Measurements from ENCODE around the gene PPIP5K1.

DNA sequence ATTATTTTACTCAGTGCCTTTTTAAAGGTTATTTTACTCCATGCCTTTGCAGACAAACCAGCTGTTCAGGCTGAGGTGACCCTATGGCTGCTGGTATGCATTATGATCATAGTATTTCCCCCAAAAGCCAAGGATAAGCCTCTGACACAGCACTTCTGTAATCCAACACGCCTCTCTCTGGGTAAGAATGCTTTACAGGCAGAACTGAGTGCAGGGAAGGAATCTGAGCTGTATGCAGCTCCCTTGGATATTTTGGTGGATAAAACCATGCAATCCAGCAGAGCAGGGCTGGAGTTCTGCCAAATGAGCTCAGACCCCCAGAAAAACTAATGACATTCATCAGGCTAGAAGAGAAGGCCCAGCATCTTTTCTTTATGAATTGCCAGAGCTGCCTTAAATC, 84.3 kb downstream of the PPIP5K1 start:
- TF ChIP-seq, protein P1, sequence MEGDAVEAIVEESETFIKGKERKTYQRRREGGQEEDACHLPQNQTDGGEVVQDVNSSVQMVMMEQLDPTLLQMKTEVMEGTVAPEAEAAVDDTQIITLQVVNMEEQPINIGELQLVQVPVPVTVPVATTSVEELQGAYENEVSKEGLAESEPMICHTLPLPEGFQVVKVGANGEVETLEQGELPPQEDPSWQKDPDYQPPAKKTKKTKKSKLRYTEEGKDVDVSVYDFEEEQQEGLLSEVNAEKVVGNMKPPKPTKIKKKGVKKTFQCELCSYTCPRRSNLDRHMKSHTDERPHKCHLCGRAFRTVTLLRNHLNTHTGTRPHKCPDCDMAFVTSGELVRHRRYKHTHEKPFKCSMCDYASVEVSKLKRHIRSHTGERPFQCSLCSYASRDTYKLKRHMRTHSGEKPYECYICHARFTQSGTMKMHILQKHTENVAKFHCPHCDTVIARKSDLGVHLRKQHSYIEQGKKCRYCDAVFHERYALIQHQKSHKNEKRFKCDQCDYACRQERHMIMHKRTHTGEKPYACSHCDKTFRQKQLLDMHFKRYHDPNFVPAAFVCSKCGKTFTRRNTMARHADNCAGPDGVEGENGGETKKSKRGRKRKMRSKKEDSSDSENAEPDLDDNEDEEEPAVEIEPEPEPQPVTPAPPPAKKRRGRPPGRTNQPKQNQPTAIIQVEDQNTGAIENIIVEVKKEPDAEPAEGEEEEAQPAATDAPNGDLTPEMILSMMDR (IDR thresholded peaks at IDR 0.05): no peak
- TF ChIP-seq JUN (CRISPR knock-in tag; IDR thresholded peaks at IDR 0.05) (no peak), SP1 (CRISPR knock-in tag; conservative IDR thresholded peaks at IDR 0.05) (no peak), ZNF423 (CRISPR knock-in tag; IDR thresholded peaks at IDR 0.05) (no peak), NR2C2 (CRISPR knock-in tag; IDR thresholded peaks at IDR 0.05) (no peak), ETV6 (CRISPR knock-in tag; IDR thresholded peaks at IDR 0.05) (no peak), FOXP1 (CRISPR knock-in tag; IDR thresholded peaks at IDR 0.05; ENCODE audit: borderline replicate concordance) (no peak), ZBTB21 (CRISPR knock-in tag; IDR thresholded peaks at IDR 0.05; ENCODE audit: borderline replicate concordance) (no peak), CREM (CRISPR knock-in tag; IDR thresholded peaks at IDR 0.05) (no peak), MXD4 (CRISPR knock-in tag; IDR thresholded peaks at IDR 0.05; ENCODE audit: borderline replicate concordance) (no peak), ESRRA (CRISPR knock-in tag; IDR thresholded peaks at IDR 0.05; ENCODE audit: borderline replicate concordance) (no peak), MYBL2 (CRISPR knock-in tag; IDR thresholded peaks at IDR 0.05) (no peak)
- TF ChIP-seq, protein P2, sequence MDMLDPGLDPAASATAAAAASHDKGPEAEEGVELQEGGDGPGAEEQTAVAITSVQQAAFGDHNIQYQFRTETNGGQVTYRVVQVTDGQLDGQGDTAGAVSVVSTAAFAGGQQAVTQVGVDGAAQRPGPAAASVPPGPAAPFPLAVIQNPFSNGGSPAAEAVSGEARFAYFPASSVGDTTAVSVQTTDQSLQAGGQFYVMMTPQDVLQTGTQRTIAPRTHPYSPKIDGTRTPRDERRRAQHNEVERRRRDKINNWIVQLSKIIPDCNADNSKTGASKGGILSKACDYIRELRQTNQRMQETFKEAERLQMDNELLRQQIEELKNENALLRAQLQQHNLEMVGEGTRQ (CRISPR knock-in tag; IDR thresholded peaks at IDR 0.05): no peak
- TF ChIP-seq, protein P3, sequence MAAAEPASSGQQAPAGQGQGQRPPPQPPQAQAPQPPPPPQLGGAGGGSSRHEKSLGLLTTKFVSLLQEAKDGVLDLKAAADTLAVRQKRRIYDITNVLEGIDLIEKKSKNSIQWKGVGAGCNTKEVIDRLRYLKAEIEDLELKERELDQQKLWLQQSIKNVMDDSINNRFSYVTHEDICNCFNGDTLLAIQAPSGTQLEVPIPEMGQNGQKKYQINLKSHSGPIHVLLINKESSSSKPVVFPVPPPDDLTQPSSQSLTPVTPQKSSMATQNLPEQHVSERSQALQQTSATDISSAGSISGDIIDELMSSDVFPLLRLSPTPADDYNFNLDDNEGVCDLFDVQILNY (CRISPR knock-in tag; IDR thresholded peaks at IDR 0.05): no peak
